HG02642 (cell line): Measurements from ENCODE around the gene TBC1D7.

Source experiments
- ATAC-seq: cut with Tn5 transposase; IDR thresholded peaks from one replicate; pipeline ENCODE4 v1.9.1; 2021; ENCODE audit warnings: mild to moderate bottlenecking; ENCODE audit not compliant: unreplicated experiment, poor library complexity

Gene TBC1D7

GRCh38 chr6:13328076-13328874, at the start of gene TBC1D7:
Gene TBC1D7 (minus strand): TSS chr6:13328537. CDS start chr6:13326898, 1,639 bp downstream.
- ATAC-seq, result peak; percentile 95

GRCh38 chr6:13377054-13377758, 48.9 kb upstream of the TBC1D7 start:
- ATAC-seq, result no peak

- ATAC-seq, result peak; percentile 71
Observed at GRCh38 chr6:13375360-13375878, 47.1 kb upstream of the TBC1D7 start.

GRCh38 chr6:13373919-13374318, 45.6 kb upstream of the TBC1D7 start:
- no peak for ATAC-seq

DNA sequence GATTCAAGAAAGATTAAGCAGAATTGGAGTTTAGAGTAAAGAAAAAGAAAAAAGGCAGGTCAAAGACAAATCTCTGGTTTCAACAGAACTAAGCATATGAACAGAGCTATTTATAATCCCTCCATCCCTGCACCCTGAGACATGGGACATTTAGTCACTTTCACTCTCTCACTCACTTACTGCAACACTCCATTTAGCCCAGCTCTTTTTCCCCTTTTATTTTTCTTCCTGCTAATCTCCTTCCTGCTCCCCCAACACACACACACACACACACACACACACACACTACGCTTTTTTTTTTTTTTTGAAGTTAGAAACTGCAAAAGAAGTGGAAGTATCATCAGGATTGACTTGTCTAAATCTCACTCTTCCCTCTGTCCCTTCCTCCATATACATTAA, 45.1 kb upstream of the TBC1D7 start:
- ATAC-seq, result no peak

GRCh38 chr6:13372688-13373487, 44.6 kb upstream of the TBC1D7 start:
- no peak for ATAC-seq

DNA sequence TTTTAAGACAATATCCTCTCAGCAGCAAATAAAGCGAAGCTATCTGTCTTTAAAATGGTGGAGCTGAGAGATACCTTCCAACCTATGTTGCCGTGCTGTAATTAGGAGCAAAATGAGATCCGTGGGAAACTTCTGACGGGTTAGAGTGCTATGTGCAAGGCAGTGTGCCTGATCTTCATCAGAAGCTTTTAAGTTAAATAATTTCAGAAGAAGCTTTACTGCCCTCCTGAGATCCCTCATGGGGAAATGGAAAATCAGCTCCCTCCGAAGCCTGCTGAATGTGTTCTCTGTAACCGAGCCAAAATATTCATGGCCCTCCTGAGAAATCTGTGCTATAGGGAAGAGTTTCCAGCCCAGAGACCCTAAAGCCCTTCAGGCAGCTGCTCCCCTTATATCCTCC, 43.7 kb upstream of the TBC1D7 start:
- ATAC-seq, result no peak

DNA sequence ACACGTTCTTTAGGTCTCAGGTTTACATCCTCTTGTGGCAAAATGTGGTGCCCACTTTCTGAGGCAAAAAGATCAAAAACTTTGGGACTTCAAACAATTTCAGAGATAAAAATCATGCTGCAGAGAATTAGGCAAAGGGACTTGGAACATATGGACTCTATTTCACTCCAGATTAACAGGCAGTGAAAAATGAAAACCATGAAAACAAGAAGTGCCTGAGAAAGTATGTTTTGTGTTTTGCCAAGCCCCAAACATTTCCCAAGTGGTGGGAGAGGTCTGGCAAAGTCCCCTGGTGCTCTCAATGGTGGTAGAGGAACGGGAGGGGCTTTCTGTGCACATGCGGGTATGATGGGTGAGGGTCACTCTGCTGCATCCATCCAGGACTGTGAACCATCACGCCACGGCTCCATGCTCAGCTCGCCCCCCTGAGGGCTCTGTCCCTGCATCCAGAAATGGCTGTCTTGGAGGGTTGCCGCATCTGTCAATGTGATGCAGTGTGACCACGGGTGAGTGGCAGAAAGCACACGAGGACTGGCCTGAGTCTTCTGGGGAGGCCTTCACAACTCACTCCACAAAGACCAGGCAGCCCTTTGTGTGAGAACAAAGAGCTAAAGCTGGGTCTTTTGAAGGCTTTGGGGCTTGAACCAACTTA, 43.2 kb upstream of the TBC1D7 start:
- ATAC-seq, result no peak

DNA sequence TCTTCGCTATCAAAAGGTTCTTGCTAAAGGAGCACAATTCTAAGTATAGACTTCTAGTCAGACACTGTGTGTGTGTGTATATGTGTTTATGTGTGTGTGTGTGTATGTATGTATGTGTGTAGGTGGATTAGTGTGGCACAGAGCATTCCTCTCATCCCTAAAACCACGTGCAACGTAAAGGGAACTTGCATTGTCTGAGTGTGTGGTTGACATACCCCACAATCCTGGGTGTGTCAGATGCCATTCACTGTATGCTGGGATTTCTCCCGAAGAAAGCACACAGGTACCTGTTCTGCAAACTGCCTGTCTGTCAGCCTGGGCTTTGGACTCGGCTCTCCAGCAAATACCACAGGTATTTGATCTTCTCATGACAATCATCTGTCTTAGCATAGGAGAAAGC, 42.3 kb upstream of the TBC1D7 start:
- ATAC-seq, result no peak

- ATAC-seq, result no peak
Observed at GRCh38 chr6:13369591-13369990, 41.3 kb upstream of the TBC1D7 start.

GRCh38 chr6:13368731-13369115, 40.4 kb upstream of the TBC1D7 start:
- ATAC-seq, result no peak

DNA sequence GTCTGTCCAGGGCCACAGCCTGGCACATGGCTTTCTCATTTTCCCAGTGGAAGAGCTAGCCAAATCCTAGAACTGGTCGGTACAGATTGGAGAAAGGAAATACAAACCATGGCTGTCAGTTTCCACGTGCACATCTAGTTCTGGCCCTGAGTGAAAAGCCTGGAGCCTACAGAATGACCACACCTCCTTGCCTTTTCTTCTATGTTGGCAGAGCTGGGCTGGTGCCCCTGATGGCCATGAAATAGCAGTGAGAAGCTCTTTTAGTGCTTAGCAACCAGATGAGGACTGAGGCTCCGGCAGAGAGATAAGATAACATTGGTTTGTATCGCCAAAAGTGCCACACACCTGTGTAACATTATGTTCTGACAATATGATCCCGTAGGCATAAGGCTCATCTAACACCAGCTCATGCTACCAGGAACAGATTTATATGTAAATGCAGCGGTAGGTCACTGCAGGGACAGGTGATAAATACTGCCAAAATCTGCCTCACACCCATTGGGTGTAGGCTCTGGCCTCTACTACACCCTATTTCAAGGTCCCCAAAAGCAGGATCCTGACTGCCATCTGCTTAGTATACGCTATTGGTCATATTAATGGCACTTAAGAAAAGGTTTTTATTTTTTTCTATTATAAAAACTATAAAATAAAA, 39.9 kb upstream of the TBC1D7 start:
- no peak for ATAC-seq

DNA sequence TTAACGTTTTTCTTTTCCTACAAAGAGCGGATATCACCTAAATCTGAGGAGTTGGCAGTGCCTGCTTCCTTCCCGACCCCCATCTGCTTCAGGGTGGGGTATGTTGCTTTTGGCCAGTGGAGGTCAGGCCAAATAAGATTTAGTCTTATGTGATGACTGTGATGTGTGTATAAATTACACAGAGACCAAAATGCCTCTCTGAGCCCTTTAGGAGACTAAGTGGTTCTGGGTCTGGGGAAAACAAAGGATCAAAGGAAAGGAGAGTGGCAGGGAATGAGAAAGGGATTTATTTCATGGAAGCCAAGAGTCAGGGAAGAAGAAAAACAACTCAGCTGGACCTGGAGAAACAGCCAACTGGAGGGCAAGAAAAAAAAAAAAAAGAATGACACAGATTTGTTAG, 39.1 kb upstream of the TBC1D7 start:
- no peak for ATAC-seq

- no peak for ATAC-seq
Observed at GRCh38 chr6:13365320-13365719, 37.0 kb upstream of the TBC1D7 start.

DNA sequence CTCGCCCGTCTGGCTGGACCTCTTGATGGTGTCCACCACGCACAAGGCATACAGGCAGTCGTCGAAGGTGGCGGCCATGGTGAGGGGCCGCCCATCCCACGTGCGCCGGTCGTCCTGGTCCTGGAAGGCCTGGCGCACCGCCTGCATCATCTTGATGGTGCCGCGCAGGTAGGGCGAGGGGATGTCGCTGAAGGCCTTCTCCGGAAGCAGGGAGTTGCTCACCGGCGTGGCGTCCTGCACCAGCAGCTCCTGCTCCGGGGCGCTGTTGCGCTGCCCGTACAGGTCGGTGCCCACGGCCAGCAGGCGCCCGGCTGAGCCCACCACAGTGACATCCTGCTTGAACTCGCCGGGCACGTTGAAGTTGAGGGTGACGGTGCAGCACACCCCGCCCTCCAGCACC, 36.5 kb upstream of the TBC1D7 start:
- ATAC-seq, result no peak

DNA sequence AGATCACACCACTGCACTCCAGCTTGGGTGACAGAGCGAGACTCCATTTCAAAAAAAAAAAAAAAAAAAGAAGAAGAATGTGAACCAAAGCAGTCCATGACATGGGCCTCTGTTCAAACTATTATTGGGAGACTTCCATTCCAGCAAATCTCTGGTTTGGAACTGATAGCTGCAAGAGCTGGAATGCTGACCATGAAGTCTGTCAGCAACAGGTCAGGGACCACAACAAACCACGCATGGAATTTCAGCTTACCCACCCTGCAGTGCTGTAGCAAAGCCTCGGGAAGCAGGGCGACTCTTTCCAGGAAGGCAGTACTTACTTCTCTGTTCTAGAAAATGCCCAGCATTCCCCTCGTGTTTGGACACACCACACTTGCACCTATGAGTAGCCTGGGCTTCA, 34.1 kb upstream of the TBC1D7 start:
- ATAC-seq, result no peak

DNA sequence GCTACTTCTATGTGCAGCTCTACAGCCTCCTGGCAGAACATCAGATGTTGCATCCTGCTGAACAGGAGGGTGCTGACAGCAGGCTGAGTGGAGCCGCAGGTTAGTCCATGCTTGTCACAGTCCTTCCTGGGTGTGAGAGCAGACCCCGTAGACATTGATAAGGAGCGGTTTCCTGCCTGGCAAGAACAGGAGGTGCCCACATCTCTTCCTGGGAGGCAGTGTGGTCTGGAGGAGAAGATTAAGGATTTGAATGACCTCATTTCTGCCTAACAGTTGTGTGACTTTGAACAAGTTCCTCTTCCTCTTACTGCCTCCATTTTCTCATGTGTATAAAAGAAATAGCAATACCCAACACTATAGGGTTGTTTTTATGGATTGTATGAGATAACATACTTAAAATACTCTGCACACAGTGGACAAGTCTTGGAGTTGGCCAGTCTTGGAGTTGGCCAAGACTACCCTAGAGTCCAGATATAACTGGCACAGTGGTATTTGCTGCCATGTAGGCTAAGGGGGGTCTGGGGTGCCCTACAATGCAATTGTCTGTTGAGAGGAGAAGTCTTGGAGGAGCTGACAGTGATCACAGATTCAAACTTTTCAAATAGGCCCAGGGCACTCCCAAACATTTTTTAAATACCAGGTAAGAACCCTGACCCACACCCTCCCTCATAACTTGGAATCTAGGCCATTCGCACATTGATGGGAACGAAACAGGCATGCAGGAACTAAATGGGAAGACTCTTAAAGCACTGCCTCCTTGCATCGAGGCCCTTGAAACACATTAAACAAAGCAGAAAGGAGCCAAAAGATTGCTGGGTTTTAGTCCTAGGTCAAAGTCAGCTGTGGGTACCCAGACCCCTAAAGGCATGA, 32.6 kb upstream of the TBC1D7 start:
- ATAC-seq, result no peak

- no peak for ATAC-seq
Observed at GRCh38 chr6:13359287-13359686, 30.9 kb upstream of the TBC1D7 start.

GRCh38 chr6:13358511-13358910, 30.2 kb upstream of the TBC1D7 start:
- no peak for ATAC-seq
